SK-N-SH (cell line): Measurements from ENCODE around the gene NKAIN1. TPM values are rescaled to one million over a fixed set of nuclear protein-coding genes. Genes with fewer than 3 reads are reported as not detected.

Experiments
- CTCF ChIA-PET: fragments of 300-600, 350-600 bp; formaldehyde crosslinking; extraction: SDS; loops from one replicate; lab custom pipeline; 2021; lab: Yijun Ruan, JAX
- POLR2A ChIA-PET: fragments of 350-600 bp; sonication (Branson Sonifier 250); formaldehyde crosslinking; extraction: SDS; loops from one replicate; lab custom pipeline; 2020; ENCODE audit warnings: antibody characterized with exemption, inconsistent platforms; lab: Yijun Ruan, JAX
- DNase-seq: peaks from one replicate; pipeline ENCODE4 v3.0.0; 2012
- H2AFZ ChIP-seq: fragments of 200-600 bp; sonication (generic); 2 replicates; pipeline ENCODE4 v1.8.1; 2016; ENCODE audit warnings: antibody characterized with exemption, mild to moderate bottlenecking, low read depth
- H3F3A ChIP-seq: fragments of 200-600 bp; sonication (generic); replicated peaks from 2 replicates; pipeline ENCODE3; 2016; ENCODE audit warnings: antibody characterized with exemption, mild to moderate bottlenecking; ENCODE audit not compliant: insufficient read depth
- H3K27ac ChIP-seq, 2 experiments: fragments of 200-500 bp in 1 of 2; fragments of 200-600 bp in 1 of 2; sonication (Bioruptor generic) in 1 of 2; sonication (generic), shearing (Covaris generic) in 1 of 2; 2 replicates each; pipeline versions ENCODE4 v1.5.1 to v1.6.1; 2014 to 2016; ENCODE audit warnings: low read depth in 2 of 2, inconsistent platforms in 1 of 2, low read length in 1 of 2, mild to moderate bottlenecking in 1 of 2, mixed read lengths in 1 of 2
- H3K27me3 ChIP-seq: fragments of 200-600 bp; sonication (generic), shearing (Covaris generic); 2 replicates; pipeline ENCODE4 v1.6.1; 2016; ENCODE audit warnings: mixed run types; ENCODE audit not compliant: insufficient read depth
- H3K36me3 ChIP-seq, 2 experiments: fragments of 200-500 bp in 1 of 2; fragments of 200-600 bp in 1 of 2; sonication (Bioruptor generic) in 1 of 2; sonication (generic) in 1 of 2; replicated peaks in 1 of 2; 2 replicates each; pipeline versions ENCODE3 to v1.5.1; 2014 to 2016; ENCODE audit warnings: low read length in 1 of 2, mild to moderate bottlenecking in 1 of 2; ENCODE audit not compliant: insufficient read depth in 2 of 2, control insufficient read depth in 1 of 2
- H3K4me1 ChIP-seq, 2 experiments: fragments of 200-500 bp in 1 of 2; fragments of 200-600 bp in 1 of 2; sonication (Bioruptor generic) in 1 of 2; sonication (generic), shearing (Covaris generic) in 1 of 2; 2 replicates each; pipeline versions ENCODE4 v1.5.1 to v1.6.1; 2014 to 2016; ENCODE audit warnings: low read depth in 1 of 2, low read length in 1 of 2, mixed run types in 1 of 2; ENCODE audit not compliant: insufficient read depth in 2 of 2, control insufficient read depth in 1 of 2
- H3K4me2 ChIP-seq: fragments of 200-600 bp; sonication (generic), shearing (Covaris generic); 2 replicates; pipeline ENCODE4 v1.6.1; 2017; ENCODE audit warnings: mixed run types
- H3K4me3 ChIP-seq, 2 experiments: fragments of 200-500 bp in 1 of 2; fragments of 200-600 bp in 1 of 2; sonication (Bioruptor generic) in 1 of 2; sonication (generic), shearing (Covaris generic) in 1 of 2; 2 replicates each; pipeline versions ENCODE4 v1.5.1 to v1.8.1; 2014 to 2016; ENCODE audit warnings: low read depth in 2 of 2, inconsistent platforms in 1 of 2, low read length in 1 of 2, mild to moderate bottlenecking in 1 of 2, mixed read lengths in 1 of 2, moderate library complexity in 1 of 2
- H3K79me2 ChIP-seq: fragments of 200-600 bp; sonication (generic); 2 replicates; pipeline ENCODE4 v1.8.1; 2017; ENCODE audit warnings: mild to moderate bottlenecking; ENCODE audit not compliant: insufficient read depth
- H3K9ac ChIP-seq: fragments of 200-600 bp; sonication (generic); 2 replicates; pipeline ENCODE4 v1.6.1; 2017; ENCODE audit warnings: mixed run types
- H3K9me2 ChIP-seq: fragments of 200-600 bp; sonication (generic); 2 replicates; pipeline ENCODE4 v1.6.1; 2017; ENCODE audit warnings: mixed run types
- H3K9me3 ChIP-seq: fragments of 200-600 bp; sonication (generic); 2 replicates; pipeline ENCODE4 v1.6.1; 2017; ENCODE audit warnings: mixed run types, mild to moderate bottlenecking, moderate library complexity
- H4K20me1 ChIP-seq: fragments of 200-600 bp; sonication (generic); 2 replicates; pipeline ENCODE4 v1.6.1; 2017; ENCODE audit warnings: mild to moderate bottlenecking, mixed run types; ENCODE audit not compliant: insufficient read depth
- ELF1 ChIP-seq: IDR thresholded peaks from 2 replicates; pipeline ENCODE4 v1.4.0; 2012
- EP300 ChIP-seq, 2 experiments: IDR thresholded peaks; 2 replicates each; pipeline versions ENCODE4 v1.4.0 to v1.6.1; 2012; ENCODE audit warnings: borderline replicate concordance in 1 of 2, low read depth in 1 of 2, low read length in 1 of 2
- FOXJ3 ChIP-seq: sonication (generic); formaldehyde crosslinking; IDR thresholded peaks from 2 replicates; pipeline ENCODE4 v1.5.1; 2020; ENCODE audit warnings: mild to moderate bottlenecking, missing genetic modification reagents
- FOXM1 ChIP-seq: IDR thresholded peaks from 2 replicates; pipeline ENCODE4 v1.4.0; 2012; ENCODE audit warnings: low read depth, mild to moderate bottlenecking
- JUND ChIP-seq: IDR thresholded peaks from 2 replicates; pipeline ENCODE4 v1.4.0; 2012
- MEF2A ChIP-seq: IDR thresholded peaks from 2 replicates; pipeline ENCODE4 v1.4.0; 2012; ENCODE audit warnings: low read depth, borderline replicate concordance
- MXI1 ChIP-seq: IDR thresholded peaks from 2 replicates; pipeline ENCODE4 v1.6.1; 2012; ENCODE audit warnings: mild to moderate bottlenecking, low read depth, low read length, improper control_type of control experiment
- NRF1 ChIP-seq: IDR thresholded peaks from 2 replicates; pipeline ENCODE4 v1.6.1; 2012; ENCODE audit warnings: low read depth, mild to moderate bottlenecking, low read length
- POLR2AphosphoS5 ChIP-seq: IDR thresholded peaks from 2 replicates; pipeline ENCODE4 v1.6.1; 2012; ENCODE audit warnings: low read depth, low read length
- RCOR1 ChIP-seq: fragments of 150-350 bp; IDR thresholded peaks from 2 replicates; pipeline ENCODE4 v1.6.1; 2017; ENCODE audit warnings: antibody characterized with exemption, low read length
- REST ChIP-seq: IDR thresholded peaks from 2 replicates; pipeline ENCODE4 v1.6.1; 2012; ENCODE audit warnings: mild to moderate bottlenecking, low read depth, low read length, moderate library complexity
- SMC3 ChIP-seq: IDR thresholded peaks from 2 replicates; pipeline ENCODE4 v1.6.1; 2012; ENCODE audit warnings: low read depth, low read length, improper control_type of control experiment
- USF2 ChIP-seq: fragments of 150-350 bp; IDR thresholded peaks from 2 replicates; pipeline ENCODE4 v1.6.1; 2017; ENCODE audit warnings: antibody characterized with exemption, low read length, low read depth, borderline replicate concordance
- YY1 ChIP-seq: IDR thresholded peaks from 2 replicates; pipeline ENCODE4 v1.4.0; 2012; ENCODE audit warnings: low read depth, mild to moderate bottlenecking
- ZBTB33 ChIP-seq: IDR thresholded peaks from 2 replicates; pipeline ENCODE4 v1.4.0; 2012; ENCODE audit warnings: low read depth, borderline replicate concordance
- WGBS: methylation state at CpG from one replicate; pipeline ENCODE4 v1.1.6; 2017; ENCODE audit warnings: low lambda C conversion rate; 5-methylcytosine and 5-hydroxymethylcytosine counted together
- polyA plus RNA-seq, 3 experiments: library from polyadenylated mRNA; depleted of rRNA; stranded (reverse); fragments of >200 nt; gene quantifications; 2 replicates each; pipeline ENCODE4 v1.2.3, GENCODE V29; 2012

NKAIN1 gene
- polyA plus RNA-seq, 1 of the 3 experiments (the other 2 are of a cell fraction) = 0.54 TPM

GRCh38 chr1:31183126-31183525 is 56.6 kb downstream of the NKAIN1 start:
- no peaks in the 10 kb centered on the region for H4K20me1 ChIP-seq
- POLR2A ChIA-PET = no interaction called here
- TF ChIP-seq ELF1 (no peak), SMC3 (no peak), YY1 (no peak), FOXM1 (no peak), FOXJ3 (no peak), RCOR1 (no peak), MEF2A (no peak), USF2 (no peak), ZBTB33 (no peak), NRF1 (no peak), EP300 (IDR thresholded peaks at IDR 0.05; ENCODE audit: borderline replicate concordance in 1 of 2, low read depth in 1 of 2, low read length in 1 of 2) (no peak), POLR2AphosphoS5 (no peak), MXI1 (no peak)
- TF ChIP-seq, all 33 proteins: peak for 0
- Histone ChIP-seq H3K36me3 (no peaks in the 10 kb centered on the region), H3K79me2 (no peaks in the 10 kb centered on the region), H3K9ac (no peak overlapping the region), H3K9me2 (no peaks in the 10 kb centered on the region), H3K4me3 (no peak overlapping the region), H3K27ac (no peak overlapping the region), H3K4me2 (no peak overlapping the region), H3K4me1 (no peaks in the 10 kb centered on the region; a peak in 1 of 4 replicates), H2AFZ (no peak overlapping the region), H3K9me3 (no peaks in the 10 kb centered on the region), H3K27me3 (no peaks in the 10 kb centered on the region), H3F3A (no peaks in the 10 kb centered on the region)
- DNase-seq = no peak
- 68% methylated on average over 6 of the region's 6 CpGs for WGBS
- CTCF ChIA-PET = interaction anchor here (0.6 to 7.5 kb wide), 43 partner anchors 17 to 472 kb away, joined by 3 to 224 read pairs (median 11); partner anchors contain the start of genes FABP3, HCRTR1, NKAIN1 and SERINC2

GRCh38 chr1:31182352-31182751 is 57.3 kb downstream of the NKAIN1 start:
- H3K9me2 ChIP-seq = no peaks in the 10 kb centered on the region
- CTCF ChIA-PET = interaction anchor here (0.7 to 7.5 kb wide), 31 partner anchors 16 to 436 kb away, joined by 3 to 224 read pairs (median 7); partner anchors contain the start of genes FABP3, HCRTR1, NKAIN1 and SERINC2
- H3K79me2 ChIP-seq = no peaks in the 10 kb centered on the region
- no peak overlapping the region for H3K27ac ChIP-seq
- no peaks in the 10 kb centered on the region for H3K36me3 ChIP-seq
- H3K4me3 ChIP-seq = no peak overlapping the region
- no peaks in the 10 kb centered on the region for H3F3A ChIP-seq
- no peaks in the 10 kb centered on the region; a peak in 1 of 4 replicates for H3K4me1 ChIP-seq
- no peak overlapping the region for H2AFZ ChIP-seq
- no peaks in the 10 kb centered on the region for H3K9me3 ChIP-seq
- no peak overlapping the region for H3K9ac ChIP-seq
- no peak overlapping the region for H3K4me2 ChIP-seq
- DNase-seq = peak; percentile 39
- POLR2A ChIA-PET = no interaction called here
- no peaks in the 10 kb centered on the region for H3K27me3 ChIP-seq
- 73% methylated on average over 15 of the region's 18 CpGs for WGBS
- TF ChIP-seq POLR2AphosphoS5 (no peak), JUND (no peak), FOXM1 (no peak), REST (peak; percentile 98), SMC3 (no peak)
- no peaks in the 10 kb centered on the region for H4K20me1 ChIP-seq
